Left lobe of liver (tissue), 2 donors: ENCODE data around the gene KIF1A. TPM values are rescaled to one million over a fixed set of nuclear protein-coding genes. Genes with fewer than 3 reads are reported as not detected.
"Not testable (repeated sequence)": the region's sequence is repeated elsewhere in the genome, so short reads cannot be mapped to it uniquely, and the experiment has no call there.

Source experiments
- ATAC-seq: fragments of 200-7000 bp; cut with Tn5 transposase; one replicate; pipeline ENCODE4 v1.9.1; 2020; ENCODE audit warnings: mild to moderate bottlenecking, moderate library complexity
- DNase-seq: peaks from one replicate; pipeline ENCODE4 v3.0.0-alpha.2; 2020; ENCODE audit warnings: low spot score
- total RNA-seq: library from RNA; stranded (reverse); gene quantifications from one replicate; pipeline ENCODE4 v1.2.1, GENCODE V29; 2021
- donor health status: DM: no; HTN: no; CAD: no; lungs with moderate emphysema.
- donor health status: DM: no; HTN: yes; CAD: no.

Gene KIF1A
- total RNA-seq, 1 donor from 2014 or later = 1.1 TPM

- DNase-seq = no peak
- ATAC-seq = no peak
Measured at GRCh38 chr2:240787521-240788472, 32.2 kb downstream of the KIF1A start.

GRCh38 chr2:240786871-240787311 is 33.1 kb downstream of the KIF1A start:
- no peak for ATAC-seq
- no peak for DNase-seq

GRCh38 chr2:240786355-240786841 is 33.6 kb downstream of the KIF1A start:
- ATAC-seq (no peak), DNase-seq (no peak)

GRCh38 chr2:240785424-240786335 is 34.3 kb downstream of the KIF1A start:
- no peak for ATAC-seq
- DNase-seq = no peak

GRCh38 chr2:240784629-240785423 is 35.2 kb downstream of the KIF1A start:
- ATAC-seq (no peak), DNase-seq (no peak)

GRCh38 chr2:240783819-240784621 is 36.0 kb downstream of the KIF1A start:
- DNase-seq = no peak

GRCh38 chr2:240782886-240783818 is 36.9 kb downstream of the KIF1A start:
- ATAC-seq = no peak
- no peak for DNase-seq

More at GRCh38 chr2:240783819-240784621, 36.0 kb downstream of the KIF1A start:
- no peak for ATAC-seq

GRCh38 chr2:240782221-240782885 is 37.7 kb downstream of the KIF1A start:
- DNase-seq = no peak
- ATAC-seq = no peak

- DNase-seq (no peak), ATAC-seq (no peak)
Measured at GRCh38 chr2:240781471-240782220, 38.4 kb downstream of the KIF1A start.

GRCh38 chr2:240780023-240780700 is 39.9 kb downstream of the KIF1A start:
- DNase-seq (no peak), ATAC-seq (no peak)

- not testable (repeated sequence) for ATAC-seq
Measured at GRCh38 chr2:240779250-240779832, 40.7 kb downstream of the KIF1A start.

GRCh38 chr2:240778426-240778825 is 41.6 kb downstream of the KIF1A start:
- ATAC-seq = no peak
- no peak for DNase-seq

More at GRCh38 chr2:240779250-240779832, 40.7 kb downstream of the KIF1A start:
- DNase-seq = not testable (repeated sequence)

GRCh38 chr2:240777456-240778212 is 42.4 kb downstream of the KIF1A start:
- no peak for ATAC-seq

GRCh38 chr2:240775905-240776304 is 44.1 kb downstream of the KIF1A start:
- ATAC-seq (no peak), DNase-seq (no peak)

More at GRCh38 chr2:240777456-240778212, 42.4 kb downstream of the KIF1A start:
- no peak for DNase-seq

GRCh38 chr2:240774856-240775255 is 45.2 kb downstream of the KIF1A start:
- ATAC-seq (no peak), DNase-seq (no peak)
